Motor neuron (in vitro differentiated cells): Measurements from ENCODE around the gene PIK3R5. TPM values are rescaled to one million over a fixed set of nuclear protein-coding genes. Genes with fewer than 3 reads are reported as not detected.
A peak's percentile ranks its signal among the peaks of the same experiment; 100 is the strongest.

Experiments used
- ATAC-seq, 8 experiments: fragments of 200-7000 bp; cut with Tn5 transposase; replicated peaks in 6 of 8; 2 replicates each; pipeline ENCODE4 v1.8.0; 2021; ENCODE audit warnings: mild to moderate bottlenecking in 8 of 8, moderate library complexity in 8 of 8
- H3K27ac ChIP-seq, 2 donors: fragments of 250-450 bp; sonication (Bioruptor Pico); 2 replicates each; pipeline ENCODE4 v1.9.0; 2021; ENCODE audit warnings: antibody characterized with exemption in 2 of 2, mild to moderate bottlenecking in 2 of 2, moderate library complexity in 1 of 2
- H3K4me1 ChIP-seq, 2 donors: fragments of 250-450 bp; sonication (Bioruptor Pico); replicated peaks in 1 of 2; 2 replicates each; pipeline ENCODE4 v1.6.1; 2021; ENCODE audit warnings: antibody characterized with exemption in 2 of 2, mild to moderate bottlenecking in 2 of 2, moderate library complexity in 1 of 2
- H3K4me3 ChIP-seq, 5 donors: fragments of 250-450 bp; sonication (Bioruptor Pico); 2 replicates each; pipeline ENCODE4 v1.9.0; 2021; ENCODE audit warnings: antibody characterized with exemption in 5 of 5, mild to moderate bottlenecking in 5 of 5, moderate library complexity in 4 of 5
- WGBS, 10 experiments: fragments of 450-650 bp; shearing (Covaris generic); methylation state at CpG; one replicate each; pipeline ENCODE4 v1.0.0; 2022; 5-methylcytosine and 5-hydroxymethylcytosine counted together
- in situ Hi-C, 9 experiments: fragments of 400-800 bp; cut with MboI; loops; one replicate each; pipeline ENCODE4 v1.15.0; 2021; ENCODE audit warnings: low sequenced_read_pairs in 9 of 9, low pct_unique_long_range_greater_than_20kb in 2 of 9; ENCODE audit not compliant: unreplicated experiment in 9 of 9
- total RNA-seq, 8 experiments: library from RNA; unstranded; fragments of 300-600 nt; gene quantifications; 2 replicates each; pipeline versions ENCODE4 v1.2.3 to v1.2.4, GENCODE V29; 2022

The PIK3R5 gene
- total RNA-seq, result 1 to 10 TPM in 3 of 8 experiments, under 1 TPM in 5; 0.27 to 1.7 (median 0.86) TPM

- WGBS, 10 experiments, result 3 to 50% (median 14%) methylated on average over 1 to 8 of the region's 72 CpGs; no CpG with 5 or more reads in 6 of the 10 experiments
- H3K27ac ChIP-seq, result no peak within 1 kb of the TSS
Measured at GRCh38 chr17:8965394-8966168, at the start of gene PIK3R5. PIK3R5 (minus strand) TSS chr17:8965707; CDS start chr17:8911494, 54,213 bp downstream.

GRCh38 chr17:9011001-9011400 is 45.5 kb upstream of the PIK3R5 start:
- 59 to 100% (median 85%) methylated on average over 1 to 5 of the region's 7 CpGs; no CpG with 5 or more reads in 2 of the 10 experiments for WGBS, 10 experiments
- no peak for ATAC-seq
- in situ Hi-C loops, result loop anchor here in 3 of 9 experiments (25.0 kb wide), 2 partner anchors 226 to 526 kb away; no protein-coding TSS in a partner anchor
- no peak overlapping the region for H3K27ac ChIP-seq
- H3K4me1 ChIP-seq, result no peaks in the 10 kb centered on the region
- no peak overlapping the region for H3K4me3 ChIP-seq

More at GRCh38 chr17:8965394-8966168, at the start of gene PIK3R5:
- H3K4me3 ChIP-seq, result peak within 1 kb of the TSS; percentile 14 to 33 (median 22)
- ATAC-seq, result peak in 7 of 8 experiments; percentile 34 to 72 (median 67)
- H3K4me1 ChIP-seq, result peaks cover 4 to 13% of the 10 kb centered on the region in 2 donors
- in situ Hi-C loops, result no loop called here

GRCh38 chr17:9009737-9010136 is 44.2 kb upstream of the PIK3R5 start:
- no peak overlapping the region for H3K4me3 ChIP-seq
- in situ Hi-C loops, result loop anchor here in 3 of 9 experiments (25.0 kb wide), 2 partner anchors 228 to 528 kb away; no protein-coding TSS in a partner anchor
- no peak for ATAC-seq
- WGBS, 10 experiments, result 0 to 80% (median 74%) methylated on average over 1 to 6 of the region's 6 CpGs; no CpG with 5 or more reads in 3 of the 10 experiments
- H3K27ac ChIP-seq, result no peak overlapping the region
- peaks cover 0 to 3% of the 10 kb centered on the region in 2 donors for H3K4me1 ChIP-seq

- in situ Hi-C loops, result loop anchor here in 3 of 9 experiments (25.0 kb wide), 2 partner anchors 228 to 528 kb away; no protein-coding TSS in a partner anchor
- H3K4me3 ChIP-seq, result no peak overlapping the region
- WGBS, 10 experiments, result 60 to 100% (median 90%) methylated on average over 1 to 3 of the region's 4 CpGs; no CpG with 5 or more reads in 5 of the 10 experiments
- H3K4me1 ChIP-seq, result peaks cover 0 to 9% of the 10 kb centered on the region in 2 donors
- no peak overlapping the region for H3K27ac ChIP-seq
- ATAC-seq, result no peak
Measured at GRCh38 chr17:9009096-9009495, 43.6 kb upstream of the PIK3R5 start.

GRCh38 chr17:9007052-9007714 is 41.7 kb upstream of the PIK3R5 start:
- H3K4me1 ChIP-seq, result peaks cover 0 to 17% of the 10 kb centered on the region in 2 donors
- in situ Hi-C loops, result loop anchor here in 3 of 9 experiments (25.0 kb wide), 2 partner anchors 230 to 530 kb away; no protein-coding TSS in a partner anchor
- WGBS, 10 experiments, result 77 to 100% (median 94%) methylated on average over 1 to 2 of the region's 2 CpGs; no CpG with 5 or more reads in 2 of the 10 experiments
- no peak overlapping the region for H3K4me3 ChIP-seq
- ATAC-seq, result no peak
- H3K27ac ChIP-seq, result no peak overlapping the region

- H3K4me1 ChIP-seq, result peaks cover 0 to 17% of the 10 kb centered on the region in 2 donors
- H3K27ac ChIP-seq, result no peak overlapping the region
- no peak overlapping the region for H3K4me3 ChIP-seq
- ATAC-seq, result peak in 1 of 8 experiments; percentile 2
- WGBS, 10 experiments, result 67 to 80% (median 67%) methylated on average over 1 to 3 of the region's 7 CpGs; no CpG with 5 or more reads in 7 of the 10 experiments
- in situ Hi-C loops, result loop anchor here in 3 of 9 experiments (25.0 kb wide), 2 partner anchors 231 to 531 kb away; no protein-coding TSS in a partner anchor
Measured at GRCh38 chr17:9006175-9006767, 40.8 kb upstream of the PIK3R5 start.

GRCh38 chr17:9004961-9005285 is 39.4 kb upstream of the PIK3R5 start:
- Histone ChIP-seq H3K4me1 (peaks cover 0 to 17% of the 10 kb centered on the region in 2 donors), H3K27ac (no peak overlapping the region), H3K4me3 (no peak overlapping the region)
- in situ Hi-C loops, result loop anchor here in 3 of 9 experiments (25.0 kb wide), 2 partner anchors 232 to 532 kb away; no protein-coding TSS in a partner anchor
- WGBS, 10 experiments, result 62 to 100% (median 83%) methylated on average over 1 to 2 of the region's 6 CpGs; no CpG with 5 or more reads in 7 of the 10 experiments
- no peak for ATAC-seq

GRCh38 chr17:9004132-9004960 is 38.8 kb upstream of the PIK3R5 start:
- 33 to 100% (median 35%) methylated on average over 2 to 23 of the region's 58 CpGs; no CpG with 5 or more reads in 4 of the 10 experiments for WGBS, 10 experiments
- H3K4me3 ChIP-seq, result peak overlapping the region; percentile 44 to 62 (median 50)
- peak overlapping the region; percentile 3 to 65 for H3K27ac ChIP-seq
- no peak for ATAC-seq
- in situ Hi-C loops, result loop anchor here in 3 of 9 experiments (25.0 kb wide), 2 partner anchors 233 to 533 kb away; no protein-coding TSS in a partner anchor
- peaks cover 0 to 17% of the 10 kb centered on the region in 2 donors for H3K4me1 ChIP-seq

GRCh38 chr17:9003355-9004131 is 38.0 kb upstream of the PIK3R5 start:
- Histone ChIP-seq H3K27ac (peak overlapping the region; percentile 3 to 65), H3K4me3 (peak overlapping the region; percentile 44 to 62 (median 50)), H3K4me1 (peaks cover 0 to 17% of the 10 kb centered on the region in 2 donors)
- 0 to 5% (median 2%) methylated on average over 6 to 17 of the region's 90 CpGs; no CpG with 5 or more reads in 7 of the 10 experiments for WGBS, 10 experiments
- in situ Hi-C loops, result loop anchor here in 3 of 9 experiments (25.0 kb wide), 2 partner anchors 234 to 534 kb away; no protein-coding TSS in a partner anchor
- ATAC-seq, result peak; percentile 60 to 72 (median 67)

GRCh38 chr17:9002606-9003354 is 37.3 kb upstream of the PIK3R5 start:
- ATAC-seq, result peak; percentile 69 to 85 (median 76)
- 3 to 38% (median 14%) methylated on average over 1 to 13 of the region's 69 CpGs; no CpG with 5 or more reads in 5 of the 10 experiments for WGBS, 10 experiments
- in situ Hi-C loops, result loop anchor here in 3 of 9 experiments (25.0 kb wide), 2 partner anchors 235 to 535 kb away; no protein-coding TSS in a partner anchor
- Histone ChIP-seq H3K4me3 (peak overlapping the region; percentile 44 to 62 (median 50)), H3K27ac (peak overlapping the region in 1 of 2 donors; percentile 16), H3K4me1 (peaks cover 0 to 17% of the 10 kb centered on the region in 2 donors)
